Ovary (tissue), 10 donors: ENCODE measurements around the gene UBE2D1. TPM values are rescaled to one million over a fixed set of nuclear protein-coding genes. Genes with fewer than 3 reads are reported as not detected.

Experiments used
- DNase-seq, 5 donors: peaks; one replicate each; pipeline ENCODE4 v3.0.0-alpha.2; 2019 to 2020
- H3K27ac ChIP-seq, 2 donors: fragments of 200-600 bp; one replicate each; pipeline versions ENCODE4 v1.5.1 to v1.8.0; 2019 to 2022
- H3K27me3 ChIP-seq: fragments of 200-600 bp; one replicate; pipeline ENCODE4 v1.8.0; 2022
- H3K36me3 ChIP-seq: fragments of 200-600 bp; sonication (generic); one replicate; pipeline ENCODE4 v1.5.1; 2019
- H3K4me1 ChIP-seq: one replicate; pipeline ENCODE4 v1.8.1; 2013; ENCODE audit warnings: mild to moderate bottlenecking, moderate library complexity; ENCODE audit not compliant: insufficient read depth
- H3K4me3 ChIP-seq: fragments of 200-600 bp; sonication (generic); one replicate; pipeline ENCODE4 v1.5.1; 2017
- H3K9me3 ChIP-seq, 2 donors: fragments of 200-600 bp in 1 of 2; sonication (generic) in 1 of 2; one replicate each; pipeline versions ENCODE4 v1.5.1 to v1.8.1; 2013 to 2019; ENCODE audit warnings: mild to moderate bottlenecking in 1 of 2, moderate library complexity in 1 of 2
- CTCF ChIP-seq, 3 donors: fragments of 450-650 bp in 2 of 3; fragments of 200-600 bp in 1 of 3; IDR thresholded peaks; one replicate each; pipeline versions ENCODE4 v1.5.1 to v1.8.0; 2016 to 2022; ENCODE audit warnings: antibody characterized with exemption in 3 of 3, mild to moderate bottlenecking in 1 of 3
- EP300 ChIP-seq: sonication (generic); formaldehyde crosslinking; IDR thresholded peaks from one replicate; pipeline ENCODE4 v1.6.1; 2017; ENCODE audit warnings: antibody characterized with exemption
- POLR2A ChIP-seq: fragments of 450-650 bp; IDR thresholded peaks from one replicate; pipeline ENCODE4 v1.6.1; 2017; ENCODE audit warnings: antibody characterized with exemption, mild to moderate bottlenecking, moderate library complexity
- WGBS, 3 donors: extraction: QIAGEN DNeasy Blood & Tissue Kit in 1 of 3; methylation state at CpG; one replicate each; pipeline versions ENCODE4 v1.1.5 to v1.1.7; 2013 to 2017; 5-methylcytosine and 5-hydroxymethylcytosine counted together
- intact Hi-C, 4 donors: fragments of 100-400 bp; cut with DNase I; formaldehyde crosslinking; loops; one replicate each; pipeline versions ENCODE4 v1.11.0 to v1.15.1; 2022 to 2023
- long read RNA-seq, 3 donors: library from polyadenylated mRNA in 2 of 3; unstranded in 2 of 3; transcript quantifications; one replicate each; pipeline ENCODE4 v2.0.0 and lab custom pipeline, GENCODE V29; 2021 to 2026
- polyA plus RNA-seq, 2 donors: library from polyadenylated mRNA; stranded (reverse); fragments of 200-250 nt in 1 of 2; fragments of 350-450 nt in 1 of 2; fragmentation: Illumina TruSeq in 1 of 2; extraction: RNeasy Lipid Tissue Mini Kit (QIAGEN cat#74804) in 1 of 2; gene quantifications; one replicate each; pipeline ENCODE4 v1.2.3, GENCODE V29; 2013 to 2014
- total RNA-seq, 7 donors: library from RNA; depleted of rRNA in 2 of 7; stranded (reverse); fragments of >200 nt in 2 of 7; fragmentation: NEBNext Ultra II Directional in 3 of 7; extraction: Animal tissue kit (Norgen Biotek cat#: 25700) in 3 of 7; gene quantifications; one replicate each; pipeline versions ENCODE4 v1.1.0 to v1.2.4, GENCODE V29; 2016 to 2023
- donor health status: DM: no; HTN: no; CAD: no; lungs with moderate emphysema.
- donor health status: DM: no; HTN: no; CAD: no.
- donor health status: Bipolar disorder and iron deficiency.
- donor health status: DM: yes; HTN: yes; CAD: no.
- donor health status: DM: no; HTN: no; CAD: no.
- donor health status: DM: yes; HTN: yes; CAD: no.

UBE2D1 gene
- 10 to 100 TPM; 11.6 to 18.0 (median 14.1) TPM for total RNA-seq
- polyA plus RNA-seq: 10 to 100 TPM in 1 of 2 donors, 1 to 10 TPM in 1; 9.8 to 20.1 TPM
- long read RNA-seq, donor 1, transcript UBE2D1-201 (7 exons, 2,659 nt): major isoform, 65 of 69 reads
- long read RNA-seq, donor 1, partial matches to known transcripts: 0 of 69 reads
- long read RNA-seq, donor 1, other reads (novel, unspliced or antisense): 1 of 69 reads
- long read RNA-seq, donor 2, transcript UBE2D1-201 (7 exons, 2,659 nt): major isoform, 5 of 10 reads
- long read RNA-seq, donor 2, partial matches to known transcripts: 0 of 10 reads
- long read RNA-seq, donor 2, other reads (novel, unspliced or antisense): 0 of 10 reads
- long read RNA-seq, donor 3, transcript UBE2D1-201 (7 exons, 2,659 nt): major isoform, 33 of 35 reads
- long read RNA-seq, donor 3, partial matches to known transcripts: 0 of 35 reads
- long read RNA-seq, donor 3, other reads (novel, unspliced or antisense): 0 of 35 reads

- Histone ChIP-seq H3K4me3 (peak within 1 kb of the TSS; percentile 96), H3K36me3 (no peaks in the 10 kb centered on the region), H3K27me3 (no peaks in the 10 kb centered on the region), H3K4me1 (no peaks in the 10 kb centered on the region), H3K27ac (peak within 1 kb of the TSS; percentile 49 to 61), H3K9me3 (no peaks in the 10 kb centered on the region)
- 0 to 2% (median 1%) methylated on average over 48 to 49 of the region's 49 CpGs for WGBS, 3 donors
- TF ChIP-seq CTCF (IDR thresholded peaks at IDR 0.05) (no peak), EP300 (no peak), POLR2A (peak; percentile 83)
- peak; percentile 85 to 91 (median 88) for DNase-seq
- intact Hi-C loops: no loop called here
Observed at GRCh38 chr10:58334817-58335305, at the start of gene UBE2D1. UBE2D1 (plus strand) TSS chr10:58335006; CDS start chr10:58335202, 196 bp downstream.

GRCh38 chr10:58291538-58292174 is 43.1 kb upstream of the UBE2D1 start:
- WGBS, 3 donors: 42 to 57% (median 48%) methylated on average over 5 of the region's 5 CpGs
- DNase-seq: peak in 1 of 5 donors; percentile 31
- H3K36me3 ChIP-seq: no peaks in the 10 kb centered on the region
- no peak overlapping the region for H3K4me3 ChIP-seq
- H3K27me3 ChIP-seq: no peaks in the 10 kb centered on the region
- peak; percentile 47 to 69 (median 66) for TF ChIP-seq CTCF (IDR thresholded peaks at IDR 0.05)
- TF ChIP-seq EP300: no peak
- no peak for TF ChIP-seq POLR2A
- H3K4me1 ChIP-seq: no peaks in the 10 kb centered on the region
- H3K27ac ChIP-seq: no peak overlapping the region
- H3K9me3 ChIP-seq: no peaks in the 10 kb centered on the region
- intact Hi-C loops: loop anchor here (5.0 to 10.0 kb wide), 2 partner anchors 107 to 114 kb away; no protein-coding TSS in a partner anchor

- no peak for DNase-seq
- intact Hi-C loops: loop anchor here (5.0 to 10.0 kb wide), 2 partner anchors 109 to 117 kb away; no protein-coding TSS in a partner anchor
- H3K4me3 ChIP-seq: no peak overlapping the region
- TF ChIP-seq POLR2A (no peak), EP300 (no peak), CTCF (IDR thresholded peaks at IDR 0.05) (no peak)
- no peaks in the 10 kb centered on the region for H3K9me3 ChIP-seq
- WGBS, 3 donors: 79 to 86% (median 83%) methylated on average over 5 of the region's 5 CpGs
- H3K27ac ChIP-seq: no peak overlapping the region
- no peaks in the 10 kb centered on the region for H3K36me3 ChIP-seq
- H3K4me1 ChIP-seq: no peaks in the 10 kb centered on the region
- no peaks in the 10 kb centered on the region for H3K27me3 ChIP-seq
Observed at GRCh38 chr10:58293989-58294388, 40.8 kb upstream of the UBE2D1 start.

GRCh38 chr10:58299580-58299979 is 35.2 kb upstream of the UBE2D1 start:
- H3K4me3 ChIP-seq: no peak overlapping the region
- no peaks in the 10 kb centered on the region for H3K9me3 ChIP-seq
- TF ChIP-seq EP300 (no peak), CTCF (IDR thresholded peaks at IDR 0.05) (peak in 2 of 3 donors; percentile 37 to 57)
- H3K27me3 ChIP-seq: no peaks in the 10 kb centered on the region
- H3K36me3 ChIP-seq: no peaks in the 10 kb centered on the region
- H3K4me1 ChIP-seq: no peaks in the 10 kb centered on the region
- peak in 3 of 5 donors; percentile 36 to 47 (median 43) for DNase-seq
- WGBS, 3 donors: 11 to 21% (median 16%) methylated on average over 4 of the region's 4 CpGs
- intact Hi-C loops: loop anchor here in 1 of 4 donors (10.0 kb wide), 1 partner anchor 115 kb away; no protein-coding TSS in a partner anchor
- H3K27ac ChIP-seq: no peak overlapping the region
